Activated T-cell treated with anti-CD3 and anti-CD28 coated beads, Interleukin-2, amount 50 U/mL, for 1 hour (primary cell): ENCODE measurements around the gene GAB1.
A peak's percentile ranks its signal among the peaks of the same experiment; 100 is the strongest.

Experiments used
- DNase-seq: peaks from one replicate; pipeline ENCODE4 v3.0.0-alpha.2; 2020

Gene GAB1

GRCh38 chr4:143336781-143337599 lies at the start of gene GAB1:
TSS of gene GAB1 (plus strand) at chr4:143336876. CDS start at chr4:143337189, 313 bp downstream.
- DNase-seq: peak; percentile 20

GRCh38 chr4:143287572-143287923 lies 49.1 kb upstream of the GAB1 start:
- no peak for DNase-seq

GRCh38 chr4:143288171-143288570 lies 48.5 kb upstream of the GAB1 start:
- DNase-seq: no peak

GRCh38 chr4:143289370-143289769 lies 47.3 kb upstream of the GAB1 start:
- no peak for DNase-seq

GRCh38 chr4:143291314-143291713 lies 45.4 kb upstream of the GAB1 start:
- no peak for DNase-seq

- DNase-seq: no peak
Measured at GRCh38 chr4:143292858-143293257, 43.8 kb upstream of the GAB1 start.

GRCh38 chr4:143294310-143294709 lies 42.4 kb upstream of the GAB1 start:
- DNase-seq: no peak

- DNase-seq: no peak
Measured at GRCh38 chr4:143294710-143295275, 41.9 kb upstream of the GAB1 start.

GRCh38 chr4:143296397-143297067 lies 40.1 kb upstream of the GAB1 start:
- DNase-seq: no peak

GRCh38 chr4:143300860-143301259 lies 35.8 kb upstream of the GAB1 start:
- DNase-seq: no peak

- no peak for DNase-seq
Measured at GRCh38 chr4:143302536-143302935, 34.1 kb upstream of the GAB1 start.

GRCh38 chr4:143306788-143307187 lies 29.9 kb upstream of the GAB1 start:
- no peak for DNase-seq

GRCh38 chr4:143307531-143307930 lies 29.1 kb upstream of the GAB1 start:
- DNase-seq: no peak

GRCh38 chr4:143308377-143308776 lies 28.3 kb upstream of the GAB1 start:
- DNase-seq: no peak

GRCh38 chr4:143311924-143312323 lies 24.8 kb upstream of the GAB1 start:
- no peak for DNase-seq

- DNase-seq: no peak
Measured at GRCh38 chr4:143313521-143313920, 23.2 kb upstream of the GAB1 start.

- no peak for DNase-seq
Measured at GRCh38 chr4:143313996-143314395, 22.7 kb upstream of the GAB1 start.

GRCh38 chr4:143320113-143320512 lies 16.6 kb upstream of the GAB1 start:
- no peak for DNase-seq

GRCh38 chr4:143326735-143327134 lies 9.9 kb upstream of the GAB1 start:
- DNase-seq: no peak

- DNase-seq: no peak
Measured at GRCh38 chr4:143329985-143330384, 6.7 kb upstream of the GAB1 start.

GRCh38 chr4:143335979-143336780 lies 496 bp upstream of the GAB1 start:
- peak; percentile 20 for DNase-seq

GRCh38 chr4:143337600-143338287 lies 1.1 kb downstream of the GAB1 start:
- DNase-seq: no peak

GRCh38 chr4:143338313-143338712 lies 1.6 kb downstream of the GAB1 start:
- no peak for DNase-seq
